HepG2 (cell line): ENCODE measurements around the gene GALNT11. TPM values are rescaled to one million over a fixed set of nuclear protein-coding genes. Genes with fewer than 3 reads are reported as not detected.
A peak's percentile ranks its signal among the peaks of the same experiment; 100 is the strongest.

Source experiments
- BRCA1 ChIP-seq: sonication (generic); formaldehyde crosslinking; IDR thresholded peaks from 2 replicates; pipeline ENCODE4 v1.4.0; 2020; ENCODE audit warnings: missing genetic modification reagents
- HNRNPLL ChIP-seq: fragments of 200-400 bp; formaldehyde crosslinking; IDR thresholded peaks from 2 replicates; pipeline ENCODE4 v1.6.1; 2017; ENCODE audit warnings: mild to moderate bottlenecking, low read depth, low read length; ENCODE audit not compliant: poor library complexity, severe bottlenecking
- MTF1 ChIP-seq: sonication (generic); formaldehyde crosslinking; IDR thresholded peaks from 2 replicates; pipeline ENCODE4 v1.5.0; 2020; ENCODE audit warnings: missing genetic modification reagents
- NFKB2 ChIP-seq: sonication (generic); formaldehyde crosslinking; IDR thresholded peaks from 2 replicates; pipeline ENCODE4 v1.4.0; 2020; ENCODE audit warnings: missing genetic modification reagents, borderline replicate concordance
- PHF21A ChIP-seq: sonication (generic); formaldehyde crosslinking; IDR thresholded peaks from 2 replicates; pipeline ENCODE4 v1.5.0; 2020; ENCODE audit warnings: mild to moderate bottlenecking, missing genetic modification reagents
- RBFOX2 ChIP-seq: fragments of 200-400 bp; formaldehyde crosslinking; IDR thresholded peaks from 2 replicates; pipeline ENCODE4 v1.6.1; 2017; ENCODE audit warnings: low read depth, mild to moderate bottlenecking, low read length
- SP4 ChIP-seq: sonication (generic); formaldehyde crosslinking; IDR thresholded peaks from 2 replicates; pipeline ENCODE4 v1.8.1; 2023; ENCODE audit warnings: mild to moderate bottlenecking, missing genetic modification reagents
- STAT5B ChIP-seq: sonication (generic); formaldehyde crosslinking; IDR thresholded peaks from 2 replicates; pipeline ENCODE4 v1.4.0; 2020; ENCODE audit warnings: missing genetic modification reagents
- TCF7L2 ChIP-seq: IDR thresholded peaks from 2 replicates; pipeline ENCODE4 v1.6.1; 2011; ENCODE audit warnings: mild to moderate bottlenecking, low read depth, low read length, moderate library complexity
- THAP9 ChIP-seq: sonication (generic); formaldehyde crosslinking; IDR thresholded peaks from 2 replicates; pipeline ENCODE4; 2020; ENCODE audit warnings: missing genetic modification reagents, mild to moderate bottlenecking, borderline replicate concordance
- ZFX ChIP-seq: sonication (generic); formaldehyde crosslinking; IDR thresholded peaks from 2 replicates; pipeline ENCODE4 v1.4.0; 2020; ENCODE audit warnings: mild to moderate bottlenecking, low read depth, missing genetic modification reagents, moderate library complexity
- ZNF432 ChIP-seq: sonication (generic); formaldehyde crosslinking; IDR thresholded peaks from 2 replicates; pipeline ENCODE4 v1.5.0; 2020; ENCODE audit warnings: missing genetic modification reagents, mild to moderate bottlenecking, borderline replicate concordance
- ZNF749 ChIP-seq: sonication (generic); formaldehyde crosslinking; IDR thresholded peaks from 2 replicates; pipeline ENCODE4 v1.8.0; 2022; ENCODE audit warnings: mild to moderate bottlenecking, missing genetic modification reagents, moderate library complexity, borderline replicate concordance
- ZNF777 ChIP-seq: sonication (generic); formaldehyde crosslinking; IDR thresholded peaks from 2 replicates; pipeline ENCODE4 v1.4.0; 2020; ENCODE audit warnings: missing genetic modification reagents
- polyA plus RNA-seq, 8 experiments: library from polyadenylated mRNA; depleted of rRNA in 3 of 8; stranded (reverse) in 7 of 8; unstranded in 1 of 8; fragments of >200 nt; fragmentation: Illumina TruSeq in 4 of 8; extraction: Trizol in 4 of 8; gene quantifications; 2 replicates each; pipeline versions ENCODE4 v1.2.1 to v1.2.3, GENCODE V29; 2011 to 2016; ENCODE audit warnings: low read depth in 4 of 8, missing spikeins in 1 of 8, mixed read lengths in 1 of 8; ENCODE audit not compliant: insufficient read depth in 1 of 8
- total RNA-seq, 5 experiments: library from RNA; depleted of rRNA; stranded (reverse); fragments of >200 nt; fragmentation: Illumina TruSeq; extraction: Trizol; gene quantifications; 2 replicates each; pipeline ENCODE4 v1.2.3, GENCODE V29; 2016; ENCODE audit warnings: low read depth in 1 of 5
- TF ChIP-seq, protein P1 (sequence below): sonication (generic); formaldehyde crosslinking; IDR thresholded peaks from 2 replicates; pipeline ENCODE4 v1.8.1; 2022; ENCODE audit warnings: low read depth, mild to moderate bottlenecking, missing genetic modification reagents
- TF ChIP-seq, protein P2 (sequence below): sonication (generic); formaldehyde crosslinking; IDR thresholded peaks from 2 replicates; pipeline ENCODE4 v1.4.0; 2020; ENCODE audit warnings: low read depth, mild to moderate bottlenecking, missing genetic modification reagents
- TF ChIP-seq, protein P3 (sequence below): sonication (generic); formaldehyde crosslinking; IDR thresholded peaks from 2 replicates; pipeline ENCODE4 v1.4.0; 2020; ENCODE audit warnings: missing genetic modification reagents

GALNT11 gene
- total and polyA plus RNA-seq, 2 of the 13 experiments (the other 11 are each of a cell fraction or from before 2014, with no cell fraction given): 9.3 to 16.3 TPM

DNA sequence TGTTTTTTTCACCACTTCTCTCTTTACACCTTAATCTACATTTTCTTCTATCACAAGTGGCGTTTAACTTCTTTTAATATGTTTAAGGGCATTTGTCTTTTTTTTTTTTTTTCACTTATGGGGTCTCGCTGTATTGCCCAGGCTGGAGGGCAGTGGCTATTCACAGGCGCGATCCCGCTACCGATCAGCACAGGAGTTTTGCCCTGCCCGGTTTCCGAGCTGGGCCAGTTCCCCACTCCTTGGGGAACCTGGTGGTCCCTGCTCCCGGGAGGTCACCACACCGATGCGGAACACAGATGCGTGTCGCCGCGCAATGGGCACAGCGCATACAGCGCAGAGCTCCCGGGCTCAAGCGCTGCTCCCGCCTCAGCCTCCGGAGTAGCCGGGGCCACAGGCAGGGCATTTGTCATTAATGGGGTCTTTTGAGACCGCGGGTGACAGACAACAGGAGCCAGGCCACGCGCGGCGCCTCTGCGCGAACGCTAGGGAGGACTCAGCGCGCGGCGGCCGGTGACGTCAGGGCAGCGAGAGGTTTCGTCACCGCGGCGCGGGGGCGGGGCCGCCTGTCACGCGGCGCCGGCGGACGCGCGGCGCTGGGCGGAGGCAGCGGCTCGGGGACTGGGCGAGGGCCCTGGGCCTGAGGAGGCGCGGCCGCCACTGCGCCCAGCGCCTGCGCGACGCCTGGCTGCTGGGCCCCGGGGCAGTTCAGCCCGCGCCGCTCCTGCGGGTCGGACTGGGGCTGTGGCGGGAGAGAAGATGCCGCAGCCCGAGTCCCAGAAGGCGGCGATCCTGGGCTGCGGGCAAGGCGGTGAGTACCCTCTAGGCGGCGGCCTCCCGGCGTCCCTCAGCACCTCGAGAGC, at the start of gene GALNT11 (continued):
- TF ChIP-seq BRCA1 (CRISPR knock-in tag) (no peak), RBFOX2 (peak; percentile 57; the same call in 1 of the 2 replicates), ZNF777 (CRISPR knock-in tag) (peak; percentile 40; the same call in 1 of the 2 replicates), THAP9 (no peak), STAT5B (no peak), SP4 (peak; percentile 55), ZFX (peak; percentile 83), ZNF749 (CRISPR knock-in tag) (0 out of 2 replicates have a peak, but pooled peaks have one; percentile 37), HNRNPLL (peak; percentile 96), PHF21A (CRISPR knock-in tag) (no peak), NFKB2 (CRISPR knock-in tag) (0 out of 2 replicates have a peak, but pooled peaks have one; percentile 30), TCF7L2 (no peak), MTF1 (no peak), ZNF432 (no peak)
- TF ChIP-seq, protein P1, sequence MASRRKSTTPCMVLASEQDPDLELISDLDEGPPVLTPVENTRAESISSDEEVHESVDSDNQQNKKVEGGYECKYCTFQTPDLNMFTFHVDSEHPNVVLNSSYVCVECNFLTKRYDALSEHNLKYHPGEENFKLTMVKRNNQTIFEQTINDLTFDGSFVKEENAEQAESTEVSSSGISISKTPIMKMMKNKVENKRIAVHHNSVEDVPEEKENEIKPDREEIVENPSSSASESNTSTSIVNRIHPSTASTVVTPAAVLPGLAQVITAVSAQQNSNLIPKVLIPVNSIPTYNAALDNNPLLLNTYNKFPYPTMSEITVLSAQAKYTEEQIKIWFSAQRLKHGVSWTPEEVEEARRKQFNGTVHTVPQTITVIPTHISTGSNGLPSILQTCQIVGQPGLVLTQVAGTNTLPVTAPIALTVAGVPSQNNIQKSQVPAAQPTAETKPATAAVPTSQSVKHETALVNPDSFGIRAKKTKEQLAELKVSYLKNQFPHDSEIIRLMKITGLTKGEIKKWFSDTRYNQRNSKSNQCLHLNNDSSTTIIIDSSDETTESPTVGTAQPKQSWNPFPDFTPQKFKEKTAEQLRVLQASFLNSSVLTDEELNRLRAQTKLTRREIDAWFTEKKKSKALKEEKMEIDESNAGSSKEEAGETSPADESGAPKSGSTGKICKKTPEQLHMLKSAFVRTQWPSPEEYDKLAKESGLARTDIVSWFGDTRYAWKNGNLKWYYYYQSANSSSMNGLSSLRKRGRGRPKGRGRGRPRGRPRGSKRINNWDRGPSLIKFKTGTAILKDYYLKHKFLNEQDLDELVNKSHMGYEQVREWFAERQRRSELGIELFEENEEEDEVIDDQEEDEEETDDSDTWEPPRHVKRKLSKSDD (CRISPR knock-in tag): peak; percentile 99
- TF ChIP-seq, protein P2, sequence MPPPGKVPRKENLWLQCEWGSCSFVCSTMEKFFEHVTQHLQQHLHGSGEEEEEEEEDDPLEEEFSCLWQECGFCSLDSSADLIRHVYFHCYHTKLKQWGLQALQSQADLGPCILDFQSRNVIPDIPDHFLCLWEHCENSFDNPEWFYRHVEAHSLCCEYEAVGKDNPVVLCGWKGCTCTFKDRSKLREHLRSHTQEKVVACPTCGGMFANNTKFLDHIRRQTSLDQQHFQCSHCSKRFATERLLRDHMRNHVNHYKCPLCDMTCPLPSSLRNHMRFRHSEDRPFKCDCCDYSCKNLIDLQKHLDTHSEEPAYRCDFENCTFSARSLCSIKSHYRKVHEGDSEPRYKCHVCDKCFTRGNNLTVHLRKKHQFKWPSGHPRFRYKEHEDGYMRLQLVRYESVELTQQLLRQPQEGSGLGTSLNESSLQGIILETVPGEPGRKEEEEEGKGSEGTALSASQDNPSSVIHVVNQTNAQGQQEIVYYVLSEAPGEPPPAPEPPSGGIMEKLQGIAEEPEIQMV (CRISPR knock-in tag): no peak
- TF ChIP-seq, protein P3, sequence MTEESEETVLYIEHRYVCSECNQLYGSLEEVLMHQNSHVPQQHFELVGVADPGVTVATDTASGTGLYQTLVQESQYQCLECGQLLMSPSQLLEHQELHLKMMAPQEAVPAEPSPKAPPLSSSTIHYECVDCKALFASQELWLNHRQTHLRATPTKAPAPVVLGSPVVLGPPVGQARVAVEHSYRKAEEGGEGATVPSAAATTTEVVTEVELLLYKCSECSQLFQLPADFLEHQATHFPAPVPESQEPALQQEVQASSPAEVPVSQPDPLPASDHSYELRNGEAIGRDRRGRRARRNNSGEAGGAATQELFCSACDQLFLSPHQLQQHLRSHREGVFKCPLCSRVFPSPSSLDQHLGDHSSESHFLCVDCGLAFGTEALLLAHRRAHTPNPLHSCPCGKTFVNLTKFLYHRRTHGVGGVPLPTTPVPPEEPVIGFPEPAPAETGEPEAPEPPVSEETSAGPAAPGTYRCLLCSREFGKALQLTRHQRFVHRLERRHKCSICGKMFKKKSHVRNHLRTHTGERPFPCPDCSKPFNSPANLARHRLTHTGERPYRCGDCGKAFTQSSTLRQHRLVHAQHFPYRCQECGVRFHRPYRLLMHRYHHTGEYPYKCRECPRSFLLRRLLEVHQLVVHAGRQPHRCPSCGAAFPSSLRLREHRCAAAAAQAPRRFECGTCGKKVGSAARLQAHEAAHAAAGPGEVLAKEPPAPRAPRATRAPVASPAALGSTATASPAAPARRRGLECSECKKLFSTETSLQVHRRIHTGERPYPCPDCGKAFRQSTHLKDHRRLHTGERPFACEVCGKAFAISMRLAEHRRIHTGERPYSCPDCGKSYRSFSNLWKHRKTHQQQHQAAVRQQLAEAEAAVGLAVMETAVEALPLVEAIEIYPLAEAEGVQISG (CRISPR knock-in tag): peak; percentile 64
